Heart right ventricle (tissue), 16 donors: Measurements from ENCODE around the gene WWOX. TPM values are rescaled to one million over a fixed set of nuclear protein-coding genes. Genes with fewer than 3 reads are reported as not detected.

Source experiments
- ATAC-seq, 8 donors: fragments of 200-7000 bp; cut with Tn5 transposase; one replicate each; pipeline ENCODE4 v1.9.1; 2020; ENCODE audit warnings: mild to moderate bottlenecking in 8 of 8, moderate library complexity in 8 of 8, moderate number of reproducible peaks in 1 of 8
- DNase-seq, 2 donors: peaks; one replicate each; pipeline ENCODE4 v3.0.0-alpha.2; 2020
- H3K27ac ChIP-seq, 10 donors: fragments of 200-600 bp; sonication (generic) in 2 of 10; one replicate each; pipeline versions ENCODE4 v1.5.0 to v1.8.0; 2020 to 2022; ENCODE audit warnings: mild to moderate bottlenecking in 3 of 10
- H3K27me3 ChIP-seq, 7 donors: fragments of 200-600 bp; one replicate each; pipeline ENCODE4 v1.8.0; 2021 to 2022; ENCODE audit warnings: mild to moderate bottlenecking in 2 of 7
- H3K36me3 ChIP-seq, 9 donors: fragments of 200-600 bp; sonication (generic) in 1 of 9; one replicate each; pipeline versions ENCODE4 v1.5.0 to v1.8.0; 2020 to 2022; ENCODE audit warnings: mild to moderate bottlenecking in 2 of 9
- H3K4me1 ChIP-seq, 9 donors: fragments of 200-600 bp; sonication (generic) in 1 of 9; one replicate each; pipeline versions ENCODE4 v1.5.0 to v1.8.0; 2020 to 2022; ENCODE audit warnings: mild to moderate bottlenecking in 4 of 9
- H3K4me3 ChIP-seq, 10 donors: fragments of 200-600 bp; sonication (generic) in 2 of 10; one replicate each; pipeline versions ENCODE4 v1.5.0 to v1.8.0; 2020 to 2022; ENCODE audit warnings: mild to moderate bottlenecking in 7 of 10, moderate library complexity in 2 of 10
- H3K9me3 ChIP-seq, 11 donors: fragments of 200-600 bp in 10 of 11; sonication (generic) in 2 of 11; one replicate each; pipeline versions ENCODE4 v1.5.0 to v1.8.0; 2013 to 2022; ENCODE audit warnings: mild to moderate bottlenecking in 2 of 11, control low read depth in 1 of 11, moderate library complexity in 1 of 11
- WGBS, 2 donors: extraction: QIAGEN DNeasy Blood & Tissue Kit; methylation state at CpG; one replicate each; pipeline ENCODE4 v1.1.7; 2013; ENCODE audit warnings: inconsistent platforms in 1 of 2; 5-methylcytosine and 5-hydroxymethylcytosine counted together
- intact Hi-C, 10 donors: fragments of 100-400 bp; cut with DNase I; formaldehyde crosslinking; loops; one replicate each; pipeline versions ENCODE4 v1.11.1 to v1.14.2; 2022
- polyA plus RNA-seq, 2 donors: library from polyadenylated mRNA; stranded (reverse); fragments of 200-250 nt; gene quantifications; one replicate each; pipeline ENCODE4 v1.2.3, GENCODE V29; 2013
- total RNA-seq, 10 donors: library from RNA; stranded (reverse); fragmentation: NEBNext Ultra II Directional in 3 of 10; extraction: Animal tissue kit (Norgen Biotek cat#: 25700) in 3 of 10; gene quantifications; one replicate each; pipeline versions ENCODE4 v1.2.1 to v1.2.4, GENCODE V29; 2021 to 2023
- TF ChIP-seq, protein P1 (sequence below), 9 donors: fragments of 200-600 bp; sonication (generic) in 2 of 9; IDR thresholded peaks; one replicate each; pipeline versions ENCODE4 v1.5.0 to v1.8.0; 2021 to 2022; ENCODE audit warnings: antibody characterized with exemption in 9 of 9, mild to moderate bottlenecking in 5 of 9, moderate library complexity in 1 of 9
- donor health status: Arrhythmogenic right ventricular cardiomyopathy.
- donor health status: ischemic (EF 13 %, LVEDD 7.1; RV severe dilation, severe dysfunction).
- donor health status: healthy with polysubstance abuse.
- donor health status: DM: no; HTN: yes; CAD: no.
- donor health status: DM: no; HTN: no; CAD: no.
- donor health status: ischemic (EF 25% LVEDD 6.9; RV normal size, moderate dysfunction).
- donor health status: ischemic (EF 25% LVEDD 5.7; RV mildly dilated, moderate dysfunction).
- donor health status: healthy.
- donor health status: DM: yes; HTN: yes; CAD: no.
- donor health status: Ischemic cardiomyopathy.
- donor health status: ischemic (EF 35%, LVEDD 5.7; RV mildly dilated, moderate dysfunction).
- donor health status: nonischemic (EF 11% LVEDD 7.7; RV severe dilation, severe dysfunction).
- donor health status: DM: yes; HTN: yes; CAD: no.
- donor health status: PGD.
- donor health status: ischemic (EF 29% LVEDD 5.4; RV normal size, mild dysfunction).
- donor health status: nonischemic (EF 23%, LVEDD 6.1; RV moderate dilation, normal function).

WWOX gene
- total and polyA plus RNA-seq, 12 donors = 4.9 to 15.0 (median 9.9) TPM

DNA sequence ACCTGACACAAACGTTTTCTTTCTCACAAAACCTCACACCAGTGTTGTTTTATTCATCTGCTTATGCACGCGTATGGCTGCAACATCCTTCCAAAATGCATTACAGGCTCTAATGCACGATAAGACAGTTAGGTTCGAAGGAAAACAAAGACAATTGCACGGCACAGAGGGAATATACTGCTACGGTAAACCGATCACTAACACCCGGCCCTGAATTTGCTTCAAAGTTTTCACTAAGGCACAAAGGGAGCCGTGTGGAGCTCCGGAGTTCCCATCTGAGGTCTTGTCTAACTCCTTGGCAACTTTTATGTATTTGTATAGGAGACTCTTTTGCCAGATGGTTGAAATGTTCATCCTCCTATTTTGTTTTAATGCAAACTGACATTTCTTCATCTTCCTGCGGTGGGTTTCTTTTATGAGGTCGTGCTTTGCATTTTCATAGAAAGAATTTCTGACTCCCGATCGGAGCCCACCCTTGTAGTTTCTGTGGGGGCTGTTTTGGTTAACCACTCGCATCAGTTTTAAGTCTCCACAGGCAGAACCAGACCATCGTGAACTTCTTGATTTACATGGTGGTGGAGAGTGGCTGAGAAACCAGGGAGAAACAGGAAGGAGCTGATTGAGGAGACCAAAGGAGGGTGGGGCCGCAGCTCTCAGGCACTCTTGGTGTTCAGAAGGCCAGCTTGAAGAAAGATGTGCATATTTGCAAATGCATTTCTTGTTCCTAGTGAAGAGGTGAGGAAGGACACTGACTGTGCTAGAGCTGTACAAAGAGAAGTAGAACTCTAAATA is 984.2 kb downstream of the WWOX start:
- 88 to 91% methylated on average over 18 of the region's 18 CpGs for WGBS, 2 donors
- ATAC-seq = no peak
- intact Hi-C loops = no loop called here
- Histone ChIP-seq H3K4me3 (no peak overlapping the region), H3K4me1 (no peaks in the 10 kb centered on the region), H3K27me3 (no peaks in the 10 kb centered on the region), H3K36me3 (no peaks in the 10 kb centered on the region), H3K27ac (no peak overlapping the region), H3K9me3 (no peaks in the 10 kb centered on the region)
- no peak for DNase-seq
- TF ChIP-seq, protein P1, sequence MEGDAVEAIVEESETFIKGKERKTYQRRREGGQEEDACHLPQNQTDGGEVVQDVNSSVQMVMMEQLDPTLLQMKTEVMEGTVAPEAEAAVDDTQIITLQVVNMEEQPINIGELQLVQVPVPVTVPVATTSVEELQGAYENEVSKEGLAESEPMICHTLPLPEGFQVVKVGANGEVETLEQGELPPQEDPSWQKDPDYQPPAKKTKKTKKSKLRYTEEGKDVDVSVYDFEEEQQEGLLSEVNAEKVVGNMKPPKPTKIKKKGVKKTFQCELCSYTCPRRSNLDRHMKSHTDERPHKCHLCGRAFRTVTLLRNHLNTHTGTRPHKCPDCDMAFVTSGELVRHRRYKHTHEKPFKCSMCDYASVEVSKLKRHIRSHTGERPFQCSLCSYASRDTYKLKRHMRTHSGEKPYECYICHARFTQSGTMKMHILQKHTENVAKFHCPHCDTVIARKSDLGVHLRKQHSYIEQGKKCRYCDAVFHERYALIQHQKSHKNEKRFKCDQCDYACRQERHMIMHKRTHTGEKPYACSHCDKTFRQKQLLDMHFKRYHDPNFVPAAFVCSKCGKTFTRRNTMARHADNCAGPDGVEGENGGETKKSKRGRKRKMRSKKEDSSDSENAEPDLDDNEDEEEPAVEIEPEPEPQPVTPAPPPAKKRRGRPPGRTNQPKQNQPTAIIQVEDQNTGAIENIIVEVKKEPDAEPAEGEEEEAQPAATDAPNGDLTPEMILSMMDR (IDR thresholded peaks at IDR 0.05) = no peak

DNA sequence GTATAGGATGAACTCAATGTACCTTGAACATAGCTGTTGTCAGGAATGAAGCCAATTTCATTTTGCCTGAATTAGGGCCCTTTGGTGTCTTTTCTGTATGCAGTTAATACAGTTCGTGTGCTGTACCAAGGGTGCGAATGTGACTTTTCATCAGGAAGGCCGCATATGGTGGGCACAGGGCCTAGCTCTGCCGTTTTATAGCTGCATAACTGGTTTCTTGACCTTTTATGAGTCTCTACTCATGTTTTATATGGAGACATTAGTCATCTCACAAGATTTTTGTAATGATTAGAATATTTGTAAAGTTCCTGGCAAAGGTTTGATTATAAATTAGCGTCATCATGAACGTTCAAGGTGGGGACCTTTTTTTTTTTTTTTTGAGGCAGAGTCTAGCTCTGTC is 989.5 kb downstream of the WWOX start:
- TF ChIP-seq, protein P1 (IDR thresholded peaks at IDR 0.05) = no peak
- ATAC-seq (no peak), DNase-seq (no peak)
- WGBS, 2 donors = 92 to 95% methylated on average over 6 of the region's 6 CpGs
- Histone ChIP-seq H3K4me1 (peaks cover 0 to 43% (median 0%) of the 10 kb centered on the region in 9 donors), H3K36me3 (no peaks in the 10 kb centered on the region), H3K9me3 (no peaks in the 10 kb centered on the region), H3K4me3 (no peak overlapping the region), H3K27me3 (no peaks in the 10 kb centered on the region), H3K27ac (peak overlapping the region in 1 of 10 donors; percentile 64)
- intact Hi-C loops = no loop called here

DNA sequence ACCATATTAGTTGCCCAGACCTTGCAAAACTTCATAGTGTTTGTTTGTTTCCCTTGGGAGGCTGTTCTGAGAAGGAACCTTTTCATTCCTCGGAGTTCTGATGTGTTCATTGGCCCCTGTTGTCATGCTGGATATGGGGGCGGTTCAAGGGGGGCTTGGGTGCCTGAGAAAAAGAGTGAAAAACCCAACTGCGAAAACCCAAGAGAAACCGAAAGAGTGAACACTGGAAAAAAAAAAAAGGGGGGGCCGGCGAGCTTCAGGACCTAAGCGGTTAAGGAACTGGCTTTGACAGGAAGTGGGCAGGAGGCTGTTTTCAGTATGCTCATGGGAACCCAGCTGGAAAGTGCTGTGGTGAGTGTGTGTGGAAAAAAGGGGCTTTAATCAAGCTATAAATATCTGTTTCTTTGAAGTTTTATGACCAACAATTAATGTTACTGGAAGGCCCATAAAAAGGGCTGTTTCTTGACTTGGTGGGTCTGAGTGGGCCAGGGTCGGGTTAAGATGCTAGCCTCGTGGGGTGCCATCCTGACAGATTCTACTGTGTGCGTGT is 990.4 kb downstream of the WWOX start:
- TF ChIP-seq, protein P1 (IDR thresholded peaks at IDR 0.05) = no peak
- ATAC-seq = peak in 7 of 8 donors; percentile 52 to 85 (median 75)
- DNase-seq = peak in 1 of 2 donors; percentile 21
- Histone ChIP-seq H3K27ac (peak overlapping the region in 1 of 10 donors; percentile 64), H3K4me1 (peaks cover 0 to 49% (median 0%) of the 10 kb centered on the region in 9 donors), H3K9me3 (no peaks in the 10 kb centered on the region), H3K36me3 (no peaks in the 10 kb centered on the region), H3K4me3 (peak overlapping the region in 4 of 10 donors; percentile 13 to 28 (median 25)), H3K27me3 (no peaks in the 10 kb centered on the region)
- intact Hi-C loops = no loop called here
- WGBS, 2 donors = 59 to 65% methylated on average over 10 of the region's 10 CpGs

DNA sequence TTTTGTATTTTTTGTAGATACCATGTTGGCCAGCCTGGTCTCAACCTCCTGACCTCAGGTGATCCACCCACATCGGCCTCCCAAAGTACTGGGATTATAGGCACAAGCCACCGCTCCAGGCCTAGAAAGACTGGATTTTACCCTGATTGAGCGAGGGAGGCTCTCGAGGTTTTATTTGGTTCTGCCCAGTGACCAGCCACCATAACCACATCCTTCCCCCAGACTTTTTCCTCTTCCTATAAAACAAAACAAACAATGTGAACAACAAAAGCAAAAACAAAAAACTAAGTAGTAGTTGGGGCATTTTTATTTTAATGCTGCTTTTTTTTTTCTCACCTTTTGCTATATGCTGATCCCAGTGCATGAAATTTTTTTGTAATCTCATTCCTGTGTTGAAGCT is 991.5 kb downstream of the WWOX start:
- Histone ChIP-seq H3K27me3 (no peaks in the 10 kb centered on the region), H3K27ac (no peak overlapping the region), H3K4me3 (no peak overlapping the region), H3K36me3 (no peaks in the 10 kb centered on the region), H3K9me3 (no peaks in the 10 kb centered on the region), H3K4me1 (peaks cover 0 to 49% (median 0%) of the 10 kb centered on the region in 9 donors)
- 87 to 99% methylated on average over 4 of the region's 4 CpGs for WGBS, 2 donors
- intact Hi-C loops = no loop called here
- TF ChIP-seq, protein P1 (IDR thresholded peaks at IDR 0.05) = no peak
- ATAC-seq = no peak
- no peak for DNase-seq
